H9 (cell line): ENCODE results near the gene NUDT7. TPM values are rescaled to one million over a fixed set of nuclear protein-coding genes. Genes with fewer than 3 reads are reported as not detected.

ENCODE experiments used
- DNase-seq: peaks from one replicate; pipeline ENCODE4 v3.0.0-alpha.2; 2017
- H2AFZ ChIP-seq: one replicate; pipeline ENCODE4 v1.6.1; 2013; ENCODE audit warnings: mild to moderate bottlenecking, low read length, control low read depth, moderate library complexity
- H2AK5ac ChIP-seq: 2 replicates; pipeline ENCODE4 v1.6.1; 2013; ENCODE audit warnings: low read length, control low read depth, mixed read lengths; ENCODE audit not compliant: insufficient read length
- H2BK120ac ChIP-seq: one replicate; pipeline ENCODE4 v1.6.1; 2013; ENCODE audit warnings: low read depth, mild to moderate bottlenecking, low read length, control low read depth, inconsistent platforms; ENCODE audit not compliant: poor library complexity, severe bottlenecking
- H2BK12ac ChIP-seq: 2 replicates; pipeline ENCODE4 v1.6.1; 2013; ENCODE audit warnings: low read length, control low read depth, mixed read lengths, low read depth; ENCODE audit not compliant: insufficient read length
- H2BK15ac ChIP-seq: 2 replicates; pipeline ENCODE4 v1.6.1; 2013; ENCODE audit warnings: low read depth, low read length, control low read depth
- H2BK20ac ChIP-seq: one replicate; pipeline ENCODE4 v1.6.1; 2013; ENCODE audit warnings: low read depth, mild to moderate bottlenecking, low read length, control low read depth, inconsistent platforms; ENCODE audit not compliant: poor library complexity, severe bottlenecking
- H2BK5ac ChIP-seq: 2 replicates; pipeline ENCODE4 v1.6.1; 2013; ENCODE audit warnings: low read length, control low read depth, mixed read lengths; ENCODE audit not compliant: insufficient read length
- H3K14ac ChIP-seq: 2 replicates; pipeline ENCODE4 v1.6.1; 2013; ENCODE audit warnings: low read length, control low read depth; ENCODE audit not compliant: insufficient read depth
- H3K18ac ChIP-seq: 2 replicates; pipeline ENCODE4 v1.6.1; 2013; ENCODE audit warnings: low read depth, mild to moderate bottlenecking, mixed read lengths, low read length, control low read depth; ENCODE audit not compliant: insufficient read length
- H3K23ac ChIP-seq: 2 replicates; pipeline ENCODE4 v1.6.1; 2013; ENCODE audit warnings: low read length, control low read depth, mixed read lengths, low read depth; ENCODE audit not compliant: insufficient read length
- H3K23me2 ChIP-seq: 2 replicates; pipeline ENCODE4 v1.6.1; 2013; ENCODE audit warnings: low read depth, mild to moderate bottlenecking, mixed read lengths, low read length, control low read depth; ENCODE audit not compliant: insufficient read length, poor library complexity, severe bottlenecking
- H3K27ac ChIP-seq: 2 replicates; pipeline ENCODE4 v1.5.1; 2013; ENCODE audit warnings: low read length, control low read depth, mixed read lengths, low read depth; ENCODE audit not compliant: insufficient read length
- H3K27me3 ChIP-seq: 2 replicates; pipeline ENCODE4 v1.6.1; 2013; ENCODE audit warnings: low read length, control low read depth, inconsistent platforms; ENCODE audit not compliant: insufficient read depth
- H3K4ac ChIP-seq: 2 replicates; pipeline ENCODE4 v1.6.1; 2013; ENCODE audit warnings: low read depth, mild to moderate bottlenecking, control low read depth, inconsistent platforms, low read length, moderate library complexity
- H3K4me1 ChIP-seq: 2 replicates; pipeline ENCODE4 v1.6.1; 2013; ENCODE audit warnings: low read length, control low read depth, inconsistent platforms; ENCODE audit not compliant: insufficient read depth
- H3K4me2 ChIP-seq: 2 replicates; pipeline ENCODE4 v1.6.1; 2013; ENCODE audit warnings: low read length, control low read depth, mixed read lengths; ENCODE audit not compliant: insufficient read length, insufficient read depth
- H3K56ac ChIP-seq: 2 replicates; pipeline ENCODE4 v1.6.1; 2013; ENCODE audit warnings: low read depth, mild to moderate bottlenecking, mixed read lengths, low read length, control low read depth; ENCODE audit not compliant: insufficient read length
- H3K79me1 ChIP-seq: 2 replicates; pipeline ENCODE4 v1.6.1; 2013; ENCODE audit warnings: low read depth, mild to moderate bottlenecking, moderate library complexity, low read length, control low read depth, inconsistent platforms; ENCODE audit not compliant: insufficient read depth, poor library complexity, severe bottlenecking
- H3K79me2 ChIP-seq: 2 replicates; pipeline ENCODE4 v1.6.1; 2013; ENCODE audit warnings: low read length, control low read depth, inconsistent platforms; ENCODE audit not compliant: insufficient read depth
- H3K9ac ChIP-seq: 2 replicates; pipeline ENCODE4 v1.6.1; 2013; ENCODE audit warnings: low read length, control low read depth, mixed read lengths; ENCODE audit not compliant: insufficient read length; ENCODE audit errors: extremely low read depth
- H3K9me3 ChIP-seq: one replicate; pipeline ENCODE4 v1.6.1; 2013; ENCODE audit warnings: low read depth, low read length, inconsistent platforms; ENCODE audit not compliant: control insufficient read depth
- H3T11ph ChIP-seq: one replicate; pipeline ENCODE4 v1.6.1; 2013; ENCODE audit warnings: mild to moderate bottlenecking, low read length, control low read depth, inconsistent platforms
- H4K20me1 ChIP-seq: one replicate; pipeline ENCODE4 v1.6.1; 2013; ENCODE audit not compliant: control insufficient read depth, insufficient read length, insufficient read depth
- H4K5ac ChIP-seq: 2 replicates; pipeline ENCODE4 v1.6.1; 2013; ENCODE audit warnings: low read depth, mild to moderate bottlenecking, mixed read lengths, low read length, control low read depth; ENCODE audit not compliant: insufficient read length
- H4K8ac ChIP-seq: replicated peaks from 2 replicates; pipeline ENCODE4 v1.6.1; 2013; ENCODE audit warnings: low read length, control low read depth, mixed read lengths, low read depth; ENCODE audit not compliant: insufficient read length
- H4K91ac ChIP-seq: 2 replicates; pipeline ENCODE4 v1.6.1; 2013; ENCODE audit warnings: low read depth, mild to moderate bottlenecking, moderate library complexity, mixed read lengths, low read length, control low read depth; ENCODE audit not compliant: insufficient read length
- H3K27ac Mint-ChIP-seq, 3 experiments: 2 replicates in 2 of 3; 3 replicates in 1 of 3; pipeline ENCODE4 v1.8.0; 2020 to 2021; ENCODE audit warnings: mixed read lengths in 3 of 3, mild to moderate bottlenecking in 1 of 3, moderate library complexity in 1 of 3
- H3K27me3 Mint-ChIP-seq: 2 replicates; pipeline ENCODE4 v1.8.0; 2021; ENCODE audit warnings: low read depth, mild to moderate bottlenecking, moderate library complexity, mixed read lengths
- H3K36me3 Mint-ChIP-seq, 3 experiments: 2 replicates in 2 of 3; 3 replicates in 1 of 3; pipeline ENCODE4 v1.8.0; 2020 to 2021; ENCODE audit warnings: low read depth in 3 of 3, mixed read lengths in 3 of 3; ENCODE audit not compliant: insufficient read depth in 1 of 3
- H3K4me1 Mint-ChIP-seq, 2 experiments: 2 replicates each; pipeline ENCODE4 v1.8.0; 2020; ENCODE audit warnings: mixed read lengths in 2 of 2
- H3K4me3 Mint-ChIP-seq, 2 experiments: 2 replicates in 1 of 2; 3 replicates in 1 of 2; pipeline ENCODE4 v1.8.0; 2020 to 2021; ENCODE audit warnings: mild to moderate bottlenecking in 2 of 2, mixed read lengths in 2 of 2, moderate library complexity in 1 of 2
- H3K9me3 Mint-ChIP-seq, 2 experiments: 2 replicates in 1 of 2; 3 replicates in 1 of 2; pipeline ENCODE4 v1.8.0; 2020; ENCODE audit warnings: mild to moderate bottlenecking in 2 of 2, mixed read lengths in 2 of 2, moderate library complexity in 1 of 2
- WGBS: extraction: QIAGEN DNeasy Blood & Tissue Kit; methylation state at CpG from one replicate; pipeline ENCODE4 v1.1.7; 2013; ENCODE audit warnings: missing lambda C conversion rate, low lambda C conversion rate, mixed read lengths; ENCODE audit not compliant: insufficient read length; ENCODE audit errors: extremely low coverage; 5-methylcytosine and 5-hydroxymethylcytosine counted together
- total RNA-seq: library from RNA; stranded (reverse); gene quantifications from 2 replicates; pipeline ENCODE4 v1.2.1, GENCODE V29; 2021
- TF ChIP-seq, protein P1 (sequence below): fragments of 200-600 bp; sonication (generic); conservative IDR thresholded peaks from 3 replicates; pipeline ENCODE4 v1.8.0; 2021; ENCODE audit warnings: antibody characterized with exemption, mild to moderate bottlenecking

Gene NUDT7
- total RNA-seq, 1 experiment from 2014 or later = 6.8 TPM

DNA sequence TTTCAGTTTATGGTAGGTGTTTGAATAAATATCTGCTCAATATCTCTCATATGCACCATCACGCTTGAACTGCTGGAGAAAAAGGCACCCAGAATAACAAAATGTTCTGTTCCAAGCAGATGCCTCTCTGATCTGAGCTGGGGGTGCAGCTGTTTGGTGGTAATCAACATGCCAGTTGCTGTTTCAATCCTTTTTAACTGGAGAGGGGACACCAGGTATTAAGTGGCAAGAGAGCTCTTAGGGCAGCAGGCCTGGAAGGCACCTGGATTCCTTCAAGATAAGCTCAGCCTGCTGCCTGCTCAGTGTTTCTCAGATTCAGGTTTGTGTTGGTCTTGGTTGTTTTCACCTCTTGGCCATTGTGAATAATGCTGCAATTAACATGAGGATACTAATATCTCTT is 38.9 kb downstream of the NUDT7 start:
- Histone ChIP-seq H3K9ac (no peak overlapping the region), H3T11ph (no peak overlapping the region), H2AK5ac (no peak overlapping the region), H2AFZ (no peak overlapping the region), H3K79me2 (no peaks in the 10 kb centered on the region), H3K18ac (no peak overlapping the region), H3K4ac (no peak overlapping the region), H3K27me3 (no peaks in the 10 kb centered on the region), H3K4me2 (no peak overlapping the region), H3K9me3 (no peaks in the 10 kb centered on the region), H4K5ac (no peak overlapping the region), H3K23me2 (no peaks in the 10 kb centered on the region), H3K56ac (no peak overlapping the region), H3K23ac (no peak overlapping the region), H2BK12ac (no peak overlapping the region), H3K79me1 (no peaks in the 10 kb centered on the region), H4K8ac (no peak overlapping the region), H2BK15ac (no peak overlapping the region), H4K20me1 (no peaks in the 10 kb centered on the region), H2BK20ac (no peak overlapping the region), H4K91ac (no peak overlapping the region), H3K4me1 (no peaks in the 10 kb centered on the region), H2BK120ac (no peak overlapping the region), H3K27ac (no peak overlapping the region), H3K14ac (no peak overlapping the region), H2BK5ac (no peak overlapping the region)
- Mint-ChIP-seq H3K36me3 (no peaks in the 10 kb centered on the region), H3K27ac (no peak overlapping the region), H3K4me3 (no peak overlapping the region), H3K4me1 (peaks cover 0 to 2% of the 10 kb centered on the region in 2 experiments; a peak in 1 of 4 replicates), H3K9me3 (no peaks in the 10 kb centered on the region; a peak in 1 of 5 replicates), H3K27me3 (peaks cover 2% of the 10 kb centered on the region)
- no peak for DNase-seq
- TF ChIP-seq, protein P1, sequence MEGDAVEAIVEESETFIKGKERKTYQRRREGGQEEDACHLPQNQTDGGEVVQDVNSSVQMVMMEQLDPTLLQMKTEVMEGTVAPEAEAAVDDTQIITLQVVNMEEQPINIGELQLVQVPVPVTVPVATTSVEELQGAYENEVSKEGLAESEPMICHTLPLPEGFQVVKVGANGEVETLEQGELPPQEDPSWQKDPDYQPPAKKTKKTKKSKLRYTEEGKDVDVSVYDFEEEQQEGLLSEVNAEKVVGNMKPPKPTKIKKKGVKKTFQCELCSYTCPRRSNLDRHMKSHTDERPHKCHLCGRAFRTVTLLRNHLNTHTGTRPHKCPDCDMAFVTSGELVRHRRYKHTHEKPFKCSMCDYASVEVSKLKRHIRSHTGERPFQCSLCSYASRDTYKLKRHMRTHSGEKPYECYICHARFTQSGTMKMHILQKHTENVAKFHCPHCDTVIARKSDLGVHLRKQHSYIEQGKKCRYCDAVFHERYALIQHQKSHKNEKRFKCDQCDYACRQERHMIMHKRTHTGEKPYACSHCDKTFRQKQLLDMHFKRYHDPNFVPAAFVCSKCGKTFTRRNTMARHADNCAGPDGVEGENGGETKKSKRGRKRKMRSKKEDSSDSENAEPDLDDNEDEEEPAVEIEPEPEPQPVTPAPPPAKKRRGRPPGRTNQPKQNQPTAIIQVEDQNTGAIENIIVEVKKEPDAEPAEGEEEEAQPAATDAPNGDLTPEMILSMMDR = no peak
- WGBS = no CpG with 5 or more reads among the region's 1 CpG
